GM19468 (cell line): Measurements from ENCODE around the gene TGM2.

Experiments used
- ATAC-seq: cut with Tn5 transposase; IDR thresholded peaks from one replicate; pipeline ENCODE4 v1.9.1; 2021; ENCODE audit warnings: mild to moderate bottlenecking, moderate library complexity, moderate number of reproducible peaks; ENCODE audit not compliant: unreplicated experiment; ENCODE audit errors: extremely low read depth

TGM2 gene

DNA sequence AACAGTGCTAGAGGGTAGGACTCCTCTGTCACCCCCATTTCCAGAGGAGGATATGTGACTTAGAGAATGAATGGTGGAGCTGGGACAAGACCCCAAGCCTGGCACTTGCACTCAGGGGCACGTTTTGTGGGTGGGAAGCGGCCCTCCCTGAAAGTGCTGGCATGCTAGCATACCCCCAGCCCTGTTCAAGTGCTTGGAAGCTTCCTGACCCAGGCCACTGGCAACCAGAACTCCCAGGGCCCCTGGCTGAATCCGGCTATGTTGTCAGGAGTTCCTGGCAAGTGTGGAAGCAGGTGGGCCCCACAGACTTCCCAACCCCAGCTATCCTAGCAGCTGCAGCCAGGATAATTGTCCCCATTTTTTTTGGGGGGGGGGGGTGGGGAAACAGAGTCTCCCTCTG lies 35.6 kb upstream of the TGM2 start:
- no peak for ATAC-seq

DNA sequence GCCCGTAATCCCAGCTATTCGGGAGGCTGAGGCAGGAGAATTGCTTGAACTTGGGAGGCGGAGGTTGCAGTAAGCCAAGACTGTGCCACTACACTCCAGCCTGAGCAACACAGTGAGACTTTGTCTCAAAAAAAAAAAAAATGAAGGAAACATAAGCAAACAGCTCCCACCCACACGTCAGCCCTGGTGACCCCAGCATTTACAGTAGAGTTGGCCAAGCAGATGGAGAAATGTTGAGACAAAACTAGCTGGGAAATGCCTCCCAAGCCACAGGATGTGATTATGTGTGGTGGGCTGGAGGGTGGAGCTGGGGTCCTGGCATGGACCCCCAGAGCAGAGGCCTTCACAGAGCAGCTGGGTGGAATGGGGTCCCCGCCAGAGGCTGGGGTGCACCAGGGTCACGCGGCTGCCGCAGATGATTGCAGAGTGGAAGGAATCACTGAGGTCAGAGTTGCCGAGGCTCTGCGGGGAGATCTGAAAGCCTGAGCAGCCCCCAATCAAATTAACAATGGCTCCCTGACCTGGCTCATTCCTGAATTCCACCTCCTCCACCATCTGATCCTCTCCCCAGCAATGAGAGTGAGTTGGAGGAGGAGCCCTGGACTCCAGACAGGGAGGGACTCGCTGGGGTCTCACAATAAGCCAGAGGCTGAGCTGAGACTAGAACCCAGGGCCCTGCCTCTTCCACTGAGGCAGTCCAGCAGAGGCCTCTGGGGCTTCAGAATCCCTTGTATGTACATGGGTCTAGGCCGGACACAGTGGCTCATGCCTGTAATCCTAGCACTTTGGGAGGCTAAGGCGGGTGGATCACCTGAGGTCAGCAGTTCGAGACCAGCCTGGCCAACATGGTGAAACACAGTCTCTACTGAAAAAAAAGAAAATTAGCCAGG lies 34.7 kb upstream of the TGM2 start:
- ATAC-seq = no peak

DNA sequence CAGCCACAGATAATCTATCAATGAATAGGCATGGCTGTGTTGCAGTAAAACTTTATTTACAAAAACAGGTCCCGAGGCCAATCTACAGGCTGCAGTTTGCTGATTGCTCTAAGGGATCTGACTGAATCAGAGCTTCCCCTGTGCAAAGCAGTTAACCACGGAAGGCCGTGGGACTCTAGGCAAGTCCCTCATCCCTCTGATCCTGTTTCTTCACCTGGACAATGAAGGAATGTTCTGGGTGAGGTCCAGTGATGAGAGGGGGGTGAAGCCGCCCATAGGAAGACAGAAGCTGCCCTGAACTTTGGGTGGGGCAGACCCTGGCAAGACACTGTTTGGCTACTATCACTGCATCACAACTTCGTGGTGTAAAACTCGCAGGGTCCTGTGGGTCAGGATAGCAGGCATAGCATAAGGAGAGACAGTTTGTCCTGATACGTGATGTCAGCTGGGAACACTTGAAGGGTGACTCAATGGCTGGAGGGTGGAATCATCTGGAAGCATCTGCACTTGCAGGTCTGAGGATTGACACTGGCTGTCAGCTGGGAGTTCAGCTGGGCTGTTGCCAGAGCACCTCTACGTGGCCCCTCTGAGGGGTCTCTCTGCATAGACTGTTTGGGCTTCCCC lies 33.3 kb upstream of the TGM2 start:
- no peak for ATAC-seq

- ATAC-seq = no peak
Observed at GRCh38 chr20:38197619-38198018, 32.5 kb upstream of the TGM2 start.

- no peak for ATAC-seq
Observed at GRCh38 chr20:38197217-38197616, 32.1 kb upstream of the TGM2 start.

GRCh38 chr20:38196592-38196991 lies 31.5 kb upstream of the TGM2 start:
- no peak for ATAC-seq

- no peak for ATAC-seq
Observed at GRCh38 chr20:38196076-38196475, 31.0 kb upstream of the TGM2 start.

DNA sequence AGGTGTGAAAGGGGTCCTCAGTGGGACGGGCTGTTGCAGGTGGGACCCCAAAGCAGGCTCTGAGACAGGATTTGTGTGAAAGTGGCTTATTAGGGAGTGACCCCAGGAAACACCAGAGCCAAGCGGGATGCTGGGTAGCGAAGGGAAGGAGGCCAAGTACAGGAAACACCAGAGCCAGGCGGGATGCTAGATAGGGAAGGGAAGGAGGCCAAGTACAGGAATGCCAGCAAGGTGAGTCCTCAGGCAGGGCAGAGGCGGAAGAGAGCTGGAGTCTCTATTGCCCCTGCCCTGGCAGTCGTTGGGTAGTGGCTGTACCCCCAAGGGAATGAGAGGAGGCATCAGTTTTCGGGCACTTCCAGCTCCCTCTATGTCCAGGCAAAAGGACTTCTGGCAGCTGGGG lies 30.5 kb upstream of the TGM2 start:
- ATAC-seq = no peak

GRCh38 chr20:38194971-38195504 lies 30.0 kb upstream of the TGM2 start:
- no peak for ATAC-seq

DNA sequence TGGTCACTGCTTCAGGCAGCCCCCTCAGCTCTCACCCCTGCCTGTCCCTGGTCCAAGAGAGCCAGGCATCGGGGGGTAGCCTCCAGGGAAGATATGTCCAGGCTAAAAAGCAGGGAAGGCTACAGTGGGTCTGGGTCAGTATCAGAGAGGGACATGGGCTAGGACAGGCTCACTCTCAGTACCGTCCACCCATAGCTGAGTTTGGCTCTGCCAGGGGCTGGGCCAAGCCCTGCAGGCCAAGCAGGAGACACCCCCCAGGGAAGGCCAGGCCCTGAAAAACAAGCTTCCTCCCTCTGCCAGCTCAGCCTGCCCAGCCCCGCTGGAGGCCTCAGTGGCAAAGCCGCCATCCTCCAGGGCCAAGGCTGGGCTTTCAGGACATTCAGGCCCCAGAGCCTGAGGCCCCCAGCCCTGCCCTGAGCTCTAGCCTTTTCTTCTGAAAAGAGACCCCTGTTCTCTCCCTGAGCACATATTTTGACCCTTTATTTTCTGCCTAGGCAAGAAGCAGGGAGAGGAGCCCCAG lies 28.6 kb upstream of the TGM2 start:
- ATAC-seq = no peak

- no peak for ATAC-seq
Observed at GRCh38 chr20:38192323-38192885, 27.3 kb upstream of the TGM2 start.

GRCh38 chr20:38191654-38192053 lies 26.6 kb upstream of the TGM2 start:
- no peak for ATAC-seq

DNA sequence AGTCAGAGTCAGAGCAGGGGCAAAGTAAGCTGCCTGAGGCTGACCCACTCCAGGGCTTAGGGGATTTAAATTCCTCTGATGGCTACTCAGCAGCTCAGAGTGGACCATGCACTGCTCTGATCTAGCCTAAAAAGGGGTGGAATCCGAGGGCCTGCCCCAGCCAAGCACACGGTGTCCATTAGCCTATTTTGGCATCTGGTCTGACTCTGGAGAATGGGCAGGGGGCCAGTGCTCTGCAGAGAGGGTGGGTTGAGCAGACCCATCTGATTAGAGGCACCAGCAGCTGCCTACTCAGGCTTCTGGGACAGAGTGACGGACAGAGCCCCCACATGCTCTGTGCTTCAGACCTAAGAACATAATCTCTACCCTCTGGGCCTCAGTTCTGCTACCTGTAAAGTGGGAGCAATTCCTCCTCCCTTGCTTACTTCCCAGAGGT lies 25.9 kb upstream of the TGM2 start:
- ATAC-seq = no peak

GRCh38 chr20:38190166-38190565 lies 25.1 kb upstream of the TGM2 start:
- no peak for ATAC-seq

DNA sequence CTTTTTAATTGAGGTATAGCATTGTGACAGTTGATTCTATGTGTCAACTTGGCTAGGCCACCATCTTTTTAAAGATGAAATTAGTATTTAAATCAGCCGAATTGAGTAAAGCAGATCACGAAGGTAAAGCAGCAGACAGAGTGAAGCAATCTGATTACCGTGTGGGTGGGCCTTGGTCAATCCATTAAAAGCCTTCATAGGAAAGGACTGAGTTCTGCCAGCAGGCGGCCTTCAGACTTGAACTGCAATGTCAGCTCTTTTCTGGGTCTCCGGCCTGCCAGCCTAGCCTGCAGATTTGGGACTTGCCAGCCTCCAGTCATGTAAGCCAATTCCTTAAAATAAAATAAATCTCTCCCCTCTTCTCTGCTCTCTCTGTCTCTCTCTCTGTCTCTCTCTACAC lies 22.4 kb upstream of the TGM2 start:
- no peak for ATAC-seq

DNA sequence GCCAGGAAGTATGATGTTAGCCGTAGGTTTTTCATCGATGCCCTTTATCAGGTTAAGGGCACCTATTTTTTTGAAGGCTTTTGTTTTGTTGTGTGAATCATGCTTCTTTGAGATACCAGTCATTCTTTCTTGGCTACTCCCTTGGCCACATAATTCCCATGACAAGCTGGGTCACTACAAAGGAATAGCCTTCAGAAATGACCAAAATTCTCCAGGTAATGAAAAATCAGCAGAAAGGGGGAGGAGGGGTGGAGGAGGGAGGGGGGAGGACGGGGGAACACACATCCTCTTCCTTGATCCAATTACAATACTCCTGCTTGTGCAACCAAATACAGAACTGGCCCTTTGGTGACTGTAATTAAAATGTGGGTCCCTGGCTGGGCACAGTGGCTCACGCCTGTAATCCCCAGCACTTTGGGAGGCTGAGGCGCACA lies 21.7 kb upstream of the TGM2 start:
- no peak for ATAC-seq

DNA sequence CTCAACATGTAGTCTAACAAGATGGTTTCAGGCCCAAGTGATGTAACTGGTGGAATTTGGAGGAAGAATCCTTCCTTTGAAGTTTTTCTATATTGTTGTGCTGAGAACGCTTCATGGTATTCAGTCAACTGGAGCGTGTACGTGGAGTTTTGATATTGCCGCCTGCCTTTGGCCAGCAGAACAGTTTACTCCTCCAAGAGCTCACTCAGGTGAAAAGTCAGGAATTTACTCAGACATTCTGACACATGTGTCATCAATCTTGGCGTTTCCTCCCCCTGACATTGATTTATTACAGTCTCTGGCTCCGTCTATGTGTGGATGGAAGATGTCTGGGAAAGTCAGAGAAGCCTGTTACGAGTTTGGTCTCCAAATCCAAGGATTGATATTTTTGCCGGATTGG lies 19.0 kb upstream of the TGM2 start:
- no peak for ATAC-seq

DNA sequence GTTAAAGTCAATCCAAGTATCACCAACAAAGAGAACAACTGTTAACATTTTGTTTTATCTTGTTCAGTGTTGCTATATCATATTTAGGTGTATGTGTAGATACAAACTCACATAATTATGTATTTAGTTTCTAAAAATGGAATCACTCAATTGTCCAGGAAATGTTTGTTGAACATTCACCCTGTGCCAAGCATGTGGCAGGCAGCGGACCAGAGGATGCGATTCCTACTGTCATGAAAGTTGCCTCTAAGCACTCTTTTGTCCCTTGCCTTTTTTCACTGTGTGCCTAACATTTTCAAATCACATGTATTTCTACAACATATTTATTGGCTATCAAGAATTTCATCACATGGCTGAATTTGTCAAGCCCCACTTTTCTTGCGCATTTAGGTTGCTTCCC lies 16.9 kb upstream of the TGM2 start:
- no peak for ATAC-seq

DNA sequence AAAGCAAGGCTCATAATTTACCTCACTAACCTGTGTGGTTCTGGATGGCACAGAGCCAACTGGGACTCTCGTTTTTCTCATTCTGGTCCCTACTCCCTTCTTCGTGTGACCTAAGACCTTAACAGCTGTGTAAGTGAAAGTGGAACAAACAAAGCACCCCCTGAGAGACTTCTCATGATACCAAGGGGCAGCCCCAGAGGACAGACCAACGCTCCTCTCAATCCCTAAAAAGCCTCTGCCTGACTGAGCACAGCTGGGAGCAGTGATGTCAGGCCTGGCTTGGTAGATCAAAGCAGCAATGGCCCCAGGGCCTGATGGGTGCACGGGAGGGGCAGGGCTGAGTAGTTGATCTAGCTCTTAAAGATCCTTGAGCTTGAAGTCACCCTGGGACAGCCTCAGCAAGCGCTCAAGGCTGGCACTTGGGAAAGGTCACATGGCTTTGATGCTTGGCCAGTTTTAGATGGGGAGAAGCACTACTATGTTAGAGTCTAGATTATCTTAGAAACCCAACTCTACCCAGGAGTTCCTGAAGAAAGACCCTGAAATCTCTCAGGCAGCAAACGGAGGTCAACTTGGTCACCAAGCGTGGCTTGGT lies 16.2 kb upstream of the TGM2 start:
- ATAC-seq = peak; percentile 52

GRCh38 chr20:38180781-38181180 lies 15.7 kb upstream of the TGM2 start:
- ATAC-seq = no peak

- no peak for ATAC-seq
Observed at GRCh38 chr20:38179846-38180245, 14.8 kb upstream of the TGM2 start.
